ENCODE data around the gene ATG4A.

DNA sequence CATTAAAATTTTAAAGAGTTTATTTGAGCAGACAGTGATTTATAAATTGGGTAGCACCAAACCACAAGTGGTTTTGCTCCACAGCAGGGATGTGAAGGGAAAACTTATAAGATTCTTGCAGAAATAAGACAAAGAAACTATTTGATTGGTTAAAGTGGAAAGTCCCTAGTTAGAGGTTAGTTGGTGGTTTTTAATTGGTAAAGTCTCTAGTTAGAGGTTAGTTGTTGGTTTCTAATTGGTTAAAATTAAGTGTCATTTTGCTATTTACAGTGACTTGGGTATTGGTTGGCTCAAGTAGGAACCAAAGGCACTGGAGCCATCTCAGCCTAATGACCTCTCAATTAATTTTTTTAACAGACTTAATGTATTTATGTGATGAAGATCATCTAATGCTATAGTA, 23.0 kb downstream of the ATG4A start:
- no peak for TF ChIP-seq POLR2AphosphoS5 (IDR thresholded peaks at IDR 0.05)
- TF ChIP-seq, protein P1, sequence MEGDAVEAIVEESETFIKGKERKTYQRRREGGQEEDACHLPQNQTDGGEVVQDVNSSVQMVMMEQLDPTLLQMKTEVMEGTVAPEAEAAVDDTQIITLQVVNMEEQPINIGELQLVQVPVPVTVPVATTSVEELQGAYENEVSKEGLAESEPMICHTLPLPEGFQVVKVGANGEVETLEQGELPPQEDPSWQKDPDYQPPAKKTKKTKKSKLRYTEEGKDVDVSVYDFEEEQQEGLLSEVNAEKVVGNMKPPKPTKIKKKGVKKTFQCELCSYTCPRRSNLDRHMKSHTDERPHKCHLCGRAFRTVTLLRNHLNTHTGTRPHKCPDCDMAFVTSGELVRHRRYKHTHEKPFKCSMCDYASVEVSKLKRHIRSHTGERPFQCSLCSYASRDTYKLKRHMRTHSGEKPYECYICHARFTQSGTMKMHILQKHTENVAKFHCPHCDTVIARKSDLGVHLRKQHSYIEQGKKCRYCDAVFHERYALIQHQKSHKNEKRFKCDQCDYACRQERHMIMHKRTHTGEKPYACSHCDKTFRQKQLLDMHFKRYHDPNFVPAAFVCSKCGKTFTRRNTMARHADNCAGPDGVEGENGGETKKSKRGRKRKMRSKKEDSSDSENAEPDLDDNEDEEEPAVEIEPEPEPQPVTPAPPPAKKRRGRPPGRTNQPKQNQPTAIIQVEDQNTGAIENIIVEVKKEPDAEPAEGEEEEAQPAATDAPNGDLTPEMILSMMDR (IDR thresholded peaks at IDR 0.05), result no peak
- TF ChIP-seq EP300 (IDR thresholded peaks at IDR 0.05), result no peak
- no peak for TF ChIP-seq POLR2A (IDR thresholded peaks at IDR 0.05)
